GM12878 (cell line): ENCODE data around the gene PIGZ. TPM values are rescaled to one million over a fixed set of nuclear protein-coding genes. Genes with fewer than 3 reads are reported as not detected.

Source experiments
- ATAC-seq: fragments of 200-7000 bp; cut with Tn5 transposase; 3 replicates; pipeline ENCODE4 v1.9.1; 2020; ENCODE audit warnings: mild to moderate bottlenecking, moderate library complexity
- BruUV-seq: library from RNA; stranded (reverse); fragments of 400-500 nt; replicated peaks from 2 replicates; lab custom pipeline; 2021; lab: Mats Ljungman, UMichigan
- CTCF ChIA-PET: fragments of 300-600 bp; sonication (Branson Sonifier 250); formaldehyde crosslinking; extraction: SDS; loops from one replicate; lab custom pipeline; 2021; ENCODE audit warnings: inconsistent platforms; lab: Yijun Ruan, JAX
- POLR2A ChIA-PET: fragments of 350-600 bp; formaldehyde crosslinking; extraction: SDS; loops from one replicate; lab custom pipeline; 2021; ENCODE audit warnings: inconsistent platforms; lab: Charles Lee
- RAD21 ChIA-PET: fragments of 300-600 bp; sonication (Branson Sonifier 250); formaldehyde crosslinking; loops from one replicate; lab custom pipeline; 2023; ENCODE audit warnings: antibody characterized with exemption; ENCODE audit not compliant: unreplicated experiment; lab: Charles Lee
- SMC1A ChIA-PET: fragments of 300-600 bp; sonication (Branson Sonifier 250); formaldehyde crosslinking; loops from one replicate; lab custom pipeline; 2023; ENCODE audit not compliant: unreplicated experiment, uncharacterized antibody; lab: Charles Lee
- DNase-seq: peaks from one replicate; pipeline ENCODE4 v3.0.0-alpha.2; 2011; ENCODE audit warnings: low read depth, low spot score
- FAIRE-seq: peaks from 3 replicates; lab custom pipeline; 2011; peaks lifted over from hg19 to GRCh38; lab: Jason Lieb, UNC
- H2AFZ ChIP-seq: 2 replicates; pipeline ENCODE4 v1.6.0; 2011; ENCODE audit warnings: low read depth, low read length, control low read depth; ENCODE audit not compliant: control insufficient read depth
- H3K27ac ChIP-seq: 2 replicates; pipeline ENCODE4 v1.5.1; 2011; ENCODE audit warnings: control low read depth; ENCODE audit not compliant: control insufficient read depth, insufficient read depth
- H3K27me3 ChIP-seq, 2 experiments: replicated peaks in 1 of 2; 2 replicates each; pipeline versions ENCODE4 v1.6.0 to v1.6.1; 2011; ENCODE audit warnings: low read length in 1 of 2; ENCODE audit not compliant: control insufficient read depth in 2 of 2, insufficient read depth in 2 of 2
- H3K36me3 ChIP-seq, 2 experiments: 2 replicates each; pipeline ENCODE4 v1.5.1; 2011; ENCODE audit warnings: low read length in 1 of 2; ENCODE audit not compliant: control insufficient read depth in 2 of 2, insufficient read depth in 2 of 2
- H3K4me1 ChIP-seq: 2 replicates; pipeline ENCODE4 v1.6.1; 2011; ENCODE audit warnings: mild to moderate bottlenecking, low read length, moderate library complexity, mixed read lengths; ENCODE audit not compliant: control insufficient read depth, insufficient read depth
- H3K4me2 ChIP-seq: 2 replicates; pipeline ENCODE4 v1.6.0; 2011; ENCODE audit warnings: control low read depth; ENCODE audit not compliant: control insufficient read depth, insufficient read depth
- H3K4me3 ChIP-seq: fragments of 200-600 bp; sonication (generic); 2 replicates; pipeline ENCODE4 v1.5.1; 2016
- H3K79me2 ChIP-seq: 2 replicates; pipeline ENCODE4 v1.6.0; 2011; ENCODE audit warnings: low read length; ENCODE audit not compliant: control insufficient read depth, insufficient read depth
- H3K9ac ChIP-seq: 2 replicates; pipeline ENCODE4 v1.8.0; 2011; ENCODE audit warnings: low read length, control low read depth, mixed read lengths; ENCODE audit not compliant: control insufficient read depth, insufficient read depth
- H3K9me3 ChIP-seq: replicated peaks from 3 replicates; pipeline ENCODE4 v1.5.1; 2011; ENCODE audit warnings: mild to moderate bottlenecking, low read length; ENCODE audit not compliant: control insufficient read depth, insufficient read depth
- H4K20me1 ChIP-seq: 2 replicates; pipeline ENCODE4 v1.6.0; 2011; ENCODE audit not compliant: control insufficient read depth, insufficient read depth
- E4F1 ChIP-seq: fragments of 450-650 bp; IDR thresholded peaks from 2 replicates; pipeline ENCODE4 v1.6.1; 2018; ENCODE audit warnings: borderline replicate concordance, mild to moderate bottlenecking; ENCODE audit not compliant: partially characterized antibody
- HCFC1 ChIP-seq: fragments of 150-350 bp; IDR thresholded peaks from 2 replicates; pipeline ENCODE4 v1.6.1; 2014; ENCODE audit warnings: low read length
- KLF5 ChIP-seq: fragments of 450-650 bp; IDR thresholded peaks from 2 replicates; pipeline ENCODE4 v1.6.1; 2014; ENCODE audit warnings: mild to moderate bottlenecking; ENCODE audit not compliant: partially characterized antibody
- ZNF217 ChIP-seq: fragments of 450-650 bp; IDR thresholded peaks from 2 replicates; pipeline ENCODE4 v1.6.1; 2017; ENCODE audit warnings: antibody characterized with exemption, mild to moderate bottlenecking
- ZZZ3 ChIP-seq: IDR thresholded peaks from 2 replicates; pipeline ENCODE4 v1.6.1; 2011; ENCODE audit warnings: low read depth; ENCODE audit not compliant: control insufficient read depth, insufficient read length
- WGBS: methylation state at CpG from one replicate; pipeline ENCODE4 v1.1.6; 2016; ENCODE audit warnings: low lambda C conversion rate; ENCODE audit not compliant: insufficient replicate concordance, insufficient coverage; ENCODE audit errors: missing lambda C conversion rate; 5-methylcytosine and 5-hydroxymethylcytosine counted together
- in situ Hi-C: fragments of 300-500 bp; cut with MboI; formaldehyde crosslinking; loops from 9 replicates; pipeline ENCODE4 v1.14.3; 2018; ENCODE audit warnings: mixed read lengths
- intact Hi-C: fragments of 100-400 bp; cut with micrococcal nuclease; formaldehyde crosslinking; loops from one replicate; pipeline ENCODE4 v1.14.2; 2022; ENCODE audit not compliant: unreplicated experiment
- polyA plus RNA-seq, 11 experiments: library from polyadenylated mRNA; depleted of rRNA in 4 of 11; unstranded in 6 of 11; stranded (reverse) in 5 of 11; fragments of >200 nt; fragmentation: Nextera tagmentation in 4 of 11; fragmentation: Illumina TruSeq in 1 of 11; extraction: Ambion mirVana in 4 of 11; extraction: Trizol in 1 of 11; gene quantifications; 1 replicate in 1 of 11; 2 replicates in 10 of 11; pipeline versions ENCODE4 v1.2.1 to v1.2.3, GENCODE V29; 2011 to 2016; ENCODE audit warnings: inconsistent platforms in 2 of 11, missing spikeins in 2 of 11, low read depth in 1 of 11
- total RNA-seq, 4 experiments: library from RNA; depleted of rRNA in 3 of 4; stranded (reverse); fragments of >200 nt in 3 of 4; fragmentation: Illumina TruSeq in 1 of 4; extraction: Trizol in 1 of 4; gene quantifications; 2 replicates each; pipeline versions ENCODE4 v1.2.1 to v1.2.3, GENCODE V29; 2013 to 2021

Gene PIGZ
- total and polyA plus RNA-seq, 10 of the 15 experiments (the other 5 are each of a cell fraction or from before 2014, with no cell fraction given): 0.06 to 1.2 (median 0.64) TPM

- ChIA-PET POLR2A (no interaction called here), CTCF (no interaction called here)
- no peak for TF ChIP-seq ZZZ3
- TF ChIP-seq ZNF217: no peak
- no peak for TF ChIP-seq HCFC1
- TF ChIP-seq KLF5: no peak
- TF ChIP-seq E4F1: no peak
Observed at GRCh38 chr3:197007953-197008352, 39.3 kb upstream of the PIGZ start.

More at GRCh38 chr3:197007953-197008352, 39.3 kb upstream of the PIGZ start:
- no peaks in the 10 kb centered on the region for H3K27me3 ChIP-seq
- no peaks in the 10 kb centered on the region for H3K36me3 ChIP-seq
- FAIRE-seq: no peak
- no peaks in the 10 kb centered on the region for H3K79me2 ChIP-seq
- ChIA-PET RAD21 (interaction anchor here (1.4 kb wide), 1 partner anchor 23 kb away, joined by 3 read pairs; no protein-coding TSS in a partner anchor), SMC1A (no interaction called here)
- no TSS peak for BruUV-seq
- H4K20me1 ChIP-seq: no peaks in the 10 kb centered on the region
- WGBS: 88% methylated on average over 8 of the region's 8 CpGs
- H3K27ac ChIP-seq: no peak overlapping the region
- in situ Hi-C loops: no loop called here
- H3K4me2 ChIP-seq: no peak overlapping the region
- no peaks in the 10 kb centered on the region for H3K9me3 ChIP-seq
- ATAC-seq: no peak
- DNase-seq: no peak
- intact Hi-C loops: no loop called here
- no peak overlapping the region for H3K4me3 ChIP-seq
- peaks cover 5% of the 10 kb centered on the region for H3K4me1 ChIP-seq
- H3K9ac ChIP-seq: no peak overlapping the region
- no peak overlapping the region for H2AFZ ChIP-seq
